Retinal pigment epithelial cell (primary cell): ENCODE measurements around the gene LHPP.

ENCODE experiments used
- DNase-seq: peaks from one replicate; pipeline ENCODE4 v3.0.0-alpha.2; 2010; ENCODE audit warnings: low read depth
- H3K4me3 ChIP-seq: 2 replicates; pipeline ENCODE4 v1.5.1; 2011; ENCODE audit warnings: mild to moderate bottlenecking, low read length, control low read depth, moderate library complexity
- TF ChIP-seq, protein P1 (sequence below): conservative IDR thresholded peaks from 2 replicates; pipeline ENCODE4 v1.5.1; 2011; ENCODE audit warnings: low read depth, low read length, control low read depth, inconsistent platforms

LHPP gene

DNA sequence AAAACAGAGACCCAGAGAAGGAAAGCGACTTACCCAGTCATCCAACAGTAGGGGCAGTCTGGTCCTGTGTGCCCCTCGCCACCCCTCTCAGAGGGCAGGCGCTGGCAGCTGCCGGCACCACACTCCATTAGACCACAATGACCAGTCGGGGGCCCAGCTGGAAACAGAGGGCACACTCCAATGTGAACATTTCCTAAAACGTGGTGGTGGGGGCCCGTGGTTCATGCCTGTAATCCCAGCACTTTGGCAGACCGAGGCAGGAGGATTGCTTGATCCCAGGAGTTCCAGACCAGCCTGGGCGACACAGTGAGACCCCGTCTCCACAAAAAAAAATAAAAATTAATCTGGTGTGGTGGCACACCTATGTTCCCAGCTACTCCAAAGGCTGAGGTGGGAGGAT, 42.0 kb upstream of the LHPP start:
- no peak overlapping the region for H3K4me3 ChIP-seq
- TF ChIP-seq, protein P1, sequence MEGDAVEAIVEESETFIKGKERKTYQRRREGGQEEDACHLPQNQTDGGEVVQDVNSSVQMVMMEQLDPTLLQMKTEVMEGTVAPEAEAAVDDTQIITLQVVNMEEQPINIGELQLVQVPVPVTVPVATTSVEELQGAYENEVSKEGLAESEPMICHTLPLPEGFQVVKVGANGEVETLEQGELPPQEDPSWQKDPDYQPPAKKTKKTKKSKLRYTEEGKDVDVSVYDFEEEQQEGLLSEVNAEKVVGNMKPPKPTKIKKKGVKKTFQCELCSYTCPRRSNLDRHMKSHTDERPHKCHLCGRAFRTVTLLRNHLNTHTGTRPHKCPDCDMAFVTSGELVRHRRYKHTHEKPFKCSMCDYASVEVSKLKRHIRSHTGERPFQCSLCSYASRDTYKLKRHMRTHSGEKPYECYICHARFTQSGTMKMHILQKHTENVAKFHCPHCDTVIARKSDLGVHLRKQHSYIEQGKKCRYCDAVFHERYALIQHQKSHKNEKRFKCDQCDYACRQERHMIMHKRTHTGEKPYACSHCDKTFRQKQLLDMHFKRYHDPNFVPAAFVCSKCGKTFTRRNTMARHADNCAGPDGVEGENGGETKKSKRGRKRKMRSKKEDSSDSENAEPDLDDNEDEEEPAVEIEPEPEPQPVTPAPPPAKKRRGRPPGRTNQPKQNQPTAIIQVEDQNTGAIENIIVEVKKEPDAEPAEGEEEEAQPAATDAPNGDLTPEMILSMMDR, result no peak
- no peak for DNase-seq

DNA sequence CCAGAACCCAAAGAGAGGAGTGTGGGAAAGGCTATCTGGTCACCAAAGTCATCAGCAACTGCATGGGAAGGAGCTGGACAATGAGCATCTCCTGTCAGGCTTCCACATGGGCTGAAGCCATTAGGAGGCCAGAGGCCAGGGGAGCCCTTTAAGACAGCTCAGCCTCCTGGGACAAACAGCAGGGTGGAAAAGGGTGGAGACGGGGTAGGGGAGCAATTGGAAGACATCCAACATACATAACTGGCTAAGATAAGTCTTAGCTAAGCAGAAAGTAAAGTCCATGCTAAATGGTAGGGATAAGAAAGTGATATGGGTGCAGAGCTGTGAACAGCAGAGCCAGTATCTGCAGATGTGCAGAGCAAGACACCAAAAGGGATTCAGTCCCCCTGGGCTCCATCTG, 41.4 kb upstream of the LHPP start:
- TF ChIP-seq, protein P1, result no peak
- no peak overlapping the region for H3K4me3 ChIP-seq
- DNase-seq, result no peak

GRCh38 chr10:124422742-124423141, 38.9 kb upstream of the LHPP start:
- H3K4me3 ChIP-seq, result no peak overlapping the region
- no peak for DNase-seq
- TF ChIP-seq, protein P1, result no peak

- no peak overlapping the region for H3K4me3 ChIP-seq
- TF ChIP-seq, protein P1, result no peak
- DNase-seq, result no peak
These were observed 37.8 kb upstream of the LHPP start for GRCh38 chr10:124423813-124424212.

- TF ChIP-seq, protein P1, result no peak
- no peak for DNase-seq
- H3K4me3 ChIP-seq, result no peak overlapping the region
These were observed 36.2 kb upstream of the LHPP start for GRCh38 chr10:124425227-124425962.

- no peak for DNase-seq
- TF ChIP-seq, protein P1, result no peak
- no peak overlapping the region for H3K4me3 ChIP-seq
These were observed 33.3 kb upstream of the LHPP start for GRCh38 chr10:124428207-124428777.

- DNase-seq, result no peak
- TF ChIP-seq, protein P1, result no peak
- no peak overlapping the region for H3K4me3 ChIP-seq
These were observed 32.0 kb upstream of the LHPP start for GRCh38 chr10:124429576-124429975.
